Body of pancreas (tissue), 4 donors: ENCODE results near the gene CARTPT. TPM values are rescaled to one million over a fixed set of nuclear protein-coding genes. Genes with fewer than 3 reads are reported as not detected.

ENCODE experiments used
- ATAC-seq: fragments of 150-250 bp; one replicate; pipeline ENCODE4 v1.9.1; 2016
- DNase-seq, 4 donors: peaks; one replicate each; pipeline ENCODE4 v3.0.0-alpha.2; 2019
- H3K27ac ChIP-seq, 4 donors: fragments of 200-600 bp; sonication (generic); 1 replicate in 3 of 4; 2 replicates in 1 of 4; pipeline versions ENCODE4 v1.5.1 to v1.6.1; 2016 to 2019; ENCODE audit warnings: mild to moderate bottlenecking in 1 of 4, mixed read lengths in 1 of 4, moderate library complexity in 1 of 4
- H3K27me3 ChIP-seq, 2 donors: fragments of 200-600 bp; sonication (generic); one replicate each; pipeline ENCODE4 v1.6.0; 2016; ENCODE audit warnings: mild to moderate bottlenecking in 1 of 2
- H3K36me3 ChIP-seq, 2 donors: fragments of 200-600 bp; sonication (generic); replicated peaks in 1 of 2; 2 replicates each; pipeline ENCODE4 v1.5.1; 2016; ENCODE audit warnings: low read depth in 2 of 2; ENCODE audit not compliant: insufficient read depth in 1 of 2
- H3K4me1 ChIP-seq: fragments of 200-600 bp; sonication (generic); one replicate; pipeline ENCODE4 v1.6.0; 2016
- H3K4me3 ChIP-seq, 2 donors: fragments of 200-600 bp; sonication (generic); 1 replicate in 1 of 2; 2 replicates in 1 of 2; pipeline ENCODE4 v1.5.1; 2016 to 2019
- H3K9me3 ChIP-seq, 3 donors: fragments of 200-600 bp; sonication (generic); 1 replicate in 2 of 3; 2 replicates in 1 of 3; pipeline ENCODE4 v1.5.1; 2016
- POLR2A ChIP-seq, 3 donors: fragments of 450-650 bp; IDR thresholded peaks; one replicate each; pipeline ENCODE4 v1.6.1; 2016; ENCODE audit warnings: antibody characterized with exemption in 3 of 3, mild to moderate bottlenecking in 2 of 3
- WGBS, 2 donors: methylation state at CpG; one replicate each; pipeline ENCODE4 v1.1.5; 2017; 5-methylcytosine and 5-hydroxymethylcytosine counted together
- intact Hi-C: fragments of 100-400 bp; cut with DNase I; formaldehyde crosslinking; loops from one replicate; pipeline ENCODE4 v1.15.1; 2023
- total RNA-seq, 2 donors: library from RNA; depleted of rRNA; stranded (reverse); fragments of >200 nt; gene quantifications; one replicate each; pipeline ENCODE4 v1.1.0, GENCODE V29; 2016
- TF ChIP-seq, protein P1 (sequence below), 7 experiments: fragments of 450-650 bp in 4 of 7; fragments of 200-600 bp in 3 of 7; sonication (generic) in 3 of 7; IDR thresholded peaks; one replicate each; pipeline ENCODE4 v1.5.1; 2016 to 2019; ENCODE audit warnings: antibody characterized with exemption in 7 of 7

CARTPT gene
- total RNA-seq, 2 donors from 2014 or later, result not detected

DNA sequence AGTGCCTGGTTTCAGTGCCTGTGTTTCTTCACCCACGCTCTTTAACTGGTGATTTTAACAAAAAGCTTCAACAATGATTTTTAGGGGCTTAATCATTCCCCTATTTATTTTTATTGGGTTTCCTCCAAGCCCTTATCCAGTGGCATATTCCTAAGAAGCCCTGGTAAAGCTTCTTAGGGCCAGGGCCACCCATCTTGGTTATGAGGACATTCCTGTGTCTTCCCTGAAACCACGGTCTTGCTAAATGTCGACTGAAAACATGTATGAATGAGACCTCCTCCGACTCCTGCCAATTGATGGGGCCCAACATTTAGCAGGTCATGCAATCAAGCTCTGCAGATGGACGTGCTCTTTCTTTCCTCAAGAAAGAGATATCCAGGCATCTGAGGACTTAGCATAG is 13.7 kb upstream of the CARTPT start:
- Histone ChIP-seq H3K4me3 (no peak overlapping the region), H3K4me1 (no peaks in the 10 kb centered on the region), H3K27ac (no peak overlapping the region), H3K9me3 (no peaks in the 10 kb centered on the region), H3K36me3 (no peaks in the 10 kb centered on the region), H3K27me3 (no peaks in the 10 kb centered on the region)
- no peak for DNase-seq
- TF ChIP-seq, protein P1, sequence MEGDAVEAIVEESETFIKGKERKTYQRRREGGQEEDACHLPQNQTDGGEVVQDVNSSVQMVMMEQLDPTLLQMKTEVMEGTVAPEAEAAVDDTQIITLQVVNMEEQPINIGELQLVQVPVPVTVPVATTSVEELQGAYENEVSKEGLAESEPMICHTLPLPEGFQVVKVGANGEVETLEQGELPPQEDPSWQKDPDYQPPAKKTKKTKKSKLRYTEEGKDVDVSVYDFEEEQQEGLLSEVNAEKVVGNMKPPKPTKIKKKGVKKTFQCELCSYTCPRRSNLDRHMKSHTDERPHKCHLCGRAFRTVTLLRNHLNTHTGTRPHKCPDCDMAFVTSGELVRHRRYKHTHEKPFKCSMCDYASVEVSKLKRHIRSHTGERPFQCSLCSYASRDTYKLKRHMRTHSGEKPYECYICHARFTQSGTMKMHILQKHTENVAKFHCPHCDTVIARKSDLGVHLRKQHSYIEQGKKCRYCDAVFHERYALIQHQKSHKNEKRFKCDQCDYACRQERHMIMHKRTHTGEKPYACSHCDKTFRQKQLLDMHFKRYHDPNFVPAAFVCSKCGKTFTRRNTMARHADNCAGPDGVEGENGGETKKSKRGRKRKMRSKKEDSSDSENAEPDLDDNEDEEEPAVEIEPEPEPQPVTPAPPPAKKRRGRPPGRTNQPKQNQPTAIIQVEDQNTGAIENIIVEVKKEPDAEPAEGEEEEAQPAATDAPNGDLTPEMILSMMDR (IDR thresholded peaks at IDR 0.05), result no peak
- TF ChIP-seq POLR2A (IDR thresholded peaks at IDR 0.05), result no peak
- ATAC-seq, result no peak
- intact Hi-C loops, result no loop called here
- WGBS, 2 donors, result 74% methylated on average over 5 of the region's 5 CpGs

DNA sequence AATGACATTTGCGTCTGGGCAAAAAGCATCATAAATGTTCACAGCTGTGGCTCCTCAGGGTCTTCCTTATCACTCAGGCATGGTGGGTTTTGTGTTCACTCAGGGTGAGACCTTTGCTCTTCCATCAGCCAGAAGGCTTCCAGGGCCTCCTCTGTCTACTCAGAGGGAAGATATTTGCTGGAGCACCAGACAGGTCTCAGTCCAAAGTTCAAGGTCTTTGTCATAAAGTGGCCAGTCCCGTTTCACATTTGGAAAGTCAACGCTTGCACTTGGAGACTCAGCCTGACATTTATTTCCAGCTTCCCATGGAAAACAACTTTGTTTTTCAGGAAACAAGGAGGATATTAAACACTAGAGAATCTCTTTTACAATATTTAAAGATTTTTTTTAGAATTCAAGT is 12.2 kb upstream of the CARTPT start:
- no peaks in the 10 kb centered on the region for H3K36me3 ChIP-seq
- H3K9me3 ChIP-seq, result no peaks in the 10 kb centered on the region
- DNase-seq, result no peak
- no peak overlapping the region for H3K27ac ChIP-seq
- H3K4me1 ChIP-seq, result no peaks in the 10 kb centered on the region
- H3K27me3 ChIP-seq, result no peaks in the 10 kb centered on the region
- no peak for ATAC-seq
- intact Hi-C loops, result no loop called here
- no peak for TF ChIP-seq POLR2A (IDR thresholded peaks at IDR 0.05)
- TF ChIP-seq, protein P1 (IDR thresholded peaks at IDR 0.05), result no peak
- 36 to 41% methylated on average over 3 of the region's 3 CpGs for WGBS, 2 donors
- H3K4me3 ChIP-seq, result no peak overlapping the region

DNA sequence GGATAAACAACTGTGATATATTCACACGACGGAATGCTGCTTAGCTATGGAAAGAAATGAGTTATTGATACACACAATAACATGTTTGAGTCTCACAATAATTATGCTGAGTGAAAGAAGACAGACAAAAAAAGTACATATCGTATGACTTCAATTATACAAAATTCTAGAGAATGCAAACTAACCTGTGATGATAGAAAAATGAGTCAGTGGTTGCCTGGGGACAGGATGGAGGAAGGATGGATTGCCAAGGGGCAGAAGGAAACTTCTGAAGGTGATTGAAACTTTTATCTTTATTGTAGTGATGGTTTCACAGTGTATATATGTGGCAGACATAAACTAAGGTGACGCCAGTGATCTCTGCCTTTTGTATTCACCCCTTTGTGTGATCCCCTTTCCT is 7.5 kb upstream of the CARTPT start:
- intact Hi-C loops, result no loop called here
- ATAC-seq (no peak), DNase-seq (no peak)
- no peak overlapping the region for H3K27ac ChIP-seq
- H3K4me3 ChIP-seq, result no peak overlapping the region
- WGBS, 2 donors, result 52 to 55% methylated on average over 4 of the region's 4 CpGs
- no peaks in the 10 kb centered on the region for H3K27me3 ChIP-seq
- no peaks in the 10 kb centered on the region for H3K9me3 ChIP-seq
- H3K36me3 ChIP-seq, result no peaks in the 10 kb centered on the region
- H3K4me1 ChIP-seq, result no peaks in the 10 kb centered on the region
- TF ChIP-seq POLR2A (IDR thresholded peaks at IDR 0.05), result no peak
- TF ChIP-seq, protein P1 (IDR thresholded peaks at IDR 0.05), result no peak

DNA sequence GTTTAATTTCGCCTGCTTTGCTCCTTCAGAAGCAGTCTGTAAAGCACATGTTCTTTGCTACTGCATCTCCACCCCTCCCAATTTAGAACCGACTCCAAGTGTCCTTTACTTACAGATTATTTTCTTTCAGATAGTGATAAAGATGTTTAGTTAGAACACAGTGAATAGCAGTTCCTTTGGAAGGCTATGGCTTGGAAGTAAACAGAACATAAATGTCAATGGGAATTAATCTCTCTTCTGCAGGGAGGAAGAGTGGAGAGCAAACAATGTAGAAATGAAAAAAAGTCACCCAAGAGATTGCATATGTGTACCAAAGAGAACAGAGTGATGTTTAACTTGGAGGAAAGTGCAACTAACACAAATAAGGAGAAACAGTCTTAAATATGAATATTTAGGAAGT is 4.2 kb upstream of the CARTPT start:
- TF ChIP-seq, protein P1 (IDR thresholded peaks at IDR 0.05), result no peak
- TF ChIP-seq POLR2A (IDR thresholded peaks at IDR 0.05), result no peak
- Histone ChIP-seq H3K4me3 (no peak overlapping the region), H3K9me3 (no peaks in the 10 kb centered on the region), H3K27me3 (no peaks in the 10 kb centered on the region), H3K27ac (no peak overlapping the region), H3K36me3 (no peaks in the 10 kb centered on the region), H3K4me1 (peaks cover 8% of the 10 kb centered on the region)
- intact Hi-C loops, result no loop called here
- DNase-seq (no peak), ATAC-seq (no peak)
- 5 to 17% methylated on average over 2 of the region's 2 CpGs for WGBS, 2 donors

DNA sequence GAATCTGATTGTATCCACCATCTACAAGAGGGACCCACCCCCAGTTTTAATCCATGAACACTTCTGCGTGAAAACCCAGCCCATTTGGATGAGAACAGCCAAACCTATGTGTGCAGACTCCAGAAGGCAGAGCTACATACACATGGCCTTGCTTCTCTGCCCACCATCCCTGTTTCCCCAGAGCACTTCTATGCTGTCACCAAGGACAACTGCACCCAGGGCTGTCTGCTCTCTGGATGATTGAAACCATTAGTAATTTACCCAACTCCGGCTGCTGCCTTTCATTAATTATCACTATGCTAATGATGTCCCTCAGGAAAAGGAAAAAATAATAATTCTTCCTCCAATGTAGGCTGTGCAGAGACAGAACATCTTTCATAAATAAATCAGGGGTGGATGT is 8.9 kb downstream of the CARTPT start:
- Histone ChIP-seq H3K27ac (no peak overlapping the region), H3K36me3 (no peaks in the 10 kb centered on the region), H3K4me1 (no peaks in the 10 kb centered on the region), H3K4me3 (no peak overlapping the region), H3K27me3 (no peaks in the 10 kb centered on the region), H3K9me3 (no peaks in the 10 kb centered on the region)
- DNase-seq, result no peak
- no peak for ATAC-seq
- intact Hi-C loops, result no loop called here
- TF ChIP-seq, protein P1 (IDR thresholded peaks at IDR 0.05), result no peak
- no peak for TF ChIP-seq POLR2A (IDR thresholded peaks at IDR 0.05)
- WGBS, 2 donors, result 68 to 78% methylated on average over 2 of the region's 2 CpGs
